Natural killer cell (primary cell): Measurements from ENCODE around the gene TTC28. TPM values are rescaled to one million over a fixed set of nuclear protein-coding genes. Genes with fewer than 3 reads are reported as not detected.
"Not testable (repeated sequence)": the region's sequence is repeated elsewhere in the genome, so short reads cannot be mapped to it uniquely, and the experiment has no call there.

Source experiments
- ATAC-seq, 3 donors: fragments of 150-1000 bp in 2 of 3; fragments of 200-7000 bp in 1 of 3; cut with Tn5 transposase; 1 replicate in 1 of 3; 2 replicates in 2 of 3; pipeline ENCODE4 v1.10.0; 2021; ENCODE audit warnings: mild to moderate bottlenecking in 2 of 3, moderate library complexity in 2 of 3
- DNase-seq, 2 donors: peaks; one replicate each; pipeline versions ENCODE4 v3.0.0 to v3.0.0-alpha.2; 2013 to 2021; ENCODE audit warnings: mixed read lengths in 1 of 2
- H3K27ac ChIP-seq: one replicate; pipeline ENCODE4 v1.5.1; 2013; ENCODE audit warnings: mild to moderate bottlenecking, low read length
- H3K27me3 ChIP-seq: one replicate; pipeline ENCODE4 v1.6.1; 2013; ENCODE audit warnings: low read length; ENCODE audit not compliant: control insufficient read depth, insufficient read depth
- H3K36me3 ChIP-seq: one replicate; pipeline ENCODE4 v1.6.1; 2013; ENCODE audit warnings: low read length; ENCODE audit not compliant: control insufficient read depth, insufficient read depth
- H3K4me1 ChIP-seq: one replicate; pipeline ENCODE4 v1.6.1; 2013; ENCODE audit warnings: low read length; ENCODE audit not compliant: control insufficient read depth, insufficient read depth
- H3K4me3 ChIP-seq: one replicate; pipeline ENCODE4 v1.5.1; 2013; ENCODE audit warnings: low read length
- H3K9me3 ChIP-seq: one replicate; pipeline ENCODE4 v1.6.1; 2013; ENCODE audit warnings: low read length; ENCODE audit not compliant: control insufficient read depth, insufficient read depth
- H3K27ac Mint-ChIP-seq, 2 donors: one replicate each; pipeline ENCODE4 v1.8.0; 2022; ENCODE audit warnings: mild to moderate bottlenecking in 2 of 2, mixed read lengths in 2 of 2, moderate library complexity in 1 of 2
- H3K27me3 Mint-ChIP-seq, 2 donors: one replicate each; pipeline ENCODE4 v1.8.0; 2022; ENCODE audit warnings: low read depth in 2 of 2, mixed read lengths in 2 of 2
- H3K36me3 Mint-ChIP-seq: one replicate; pipeline ENCODE4 v1.8.0; 2022; ENCODE audit warnings: mixed read lengths
- H3K4me1 Mint-ChIP-seq, 2 donors: one replicate each; pipeline ENCODE4 v1.8.0; 2022; ENCODE audit warnings: mixed read lengths in 2 of 2
- H3K4me3 Mint-ChIP-seq: one replicate; pipeline ENCODE4 v1.8.0; 2022; ENCODE audit warnings: mild to moderate bottlenecking, moderate library complexity, mixed read lengths
- H3K9me3 Mint-ChIP-seq, 2 donors: one replicate each; pipeline ENCODE4 v1.8.0; 2022; ENCODE audit warnings: mixed read lengths in 2 of 2
- WGBS: methylation state at CpG from one replicate; pipeline ENCODE4 v1.1.7; 2013; ENCODE audit warnings: missing lambda C conversion rate; ENCODE audit not compliant: insufficient coverage; 5-methylcytosine and 5-hydroxymethylcytosine counted together
- intact Hi-C: fragments of 100-400 bp; cut with micrococcal nuclease; formaldehyde crosslinking; loops from one replicate; pipeline ENCODE4 v1.14.2; 2022
- total RNA-seq, 4 donors: library from RNA; stranded (reverse); fragments of 120-200 nt in 1 of 4; gene quantifications; one replicate each; pipeline versions ENCODE4 v1.2.3 to v1.2.4, GENCODE V29; 2013 to 2022
- TF ChIP-seq, protein P1 (sequence below): fragments of 200-600 bp; IDR thresholded peaks from one replicate; pipeline ENCODE4 v1.8.0; 2022; ENCODE audit warnings: antibody characterized with exemption

Gene TTC28
- total RNA-seq, 3 donors from 2014 or later (not counting 1 experiment from before 2014, with no cell fraction given), result 4.1 to 10.0 (median 8.6) TPM

DNA sequence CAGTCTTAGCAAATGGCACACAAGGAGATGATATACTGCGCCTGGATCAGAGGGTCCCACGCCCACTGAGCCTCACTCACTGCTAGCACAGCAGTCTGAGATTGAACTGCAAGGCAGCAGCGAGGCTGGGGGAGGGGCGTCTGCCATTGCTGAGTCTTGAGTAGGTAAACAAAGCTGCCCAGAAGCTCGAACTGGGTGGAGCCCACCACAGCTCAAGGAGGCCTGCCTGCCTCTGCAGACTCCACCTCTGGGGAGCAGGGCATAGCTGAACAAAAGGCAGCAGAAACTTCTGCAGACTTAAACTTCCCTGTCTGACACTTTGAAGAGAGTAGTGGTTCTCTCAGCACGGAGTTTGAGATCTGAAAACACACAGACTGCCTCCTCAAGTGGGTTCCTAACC is 470.2 kb downstream of the TTC28 start:
- H3K27me3 Mint-ChIP-seq, H3K4me3 ChIP-seq, H3K27ac ChIP-seq, H3K27me3 ChIP-seq, intact Hi-C loops, H3K36me3 ChIP-seq, ATAC-seq, DNase-seq, H3K4me3 Mint-ChIP-seq, H3K36me3 Mint-ChIP-seq, H3K9me3 Mint-ChIP-seq, H3K9me3 ChIP-seq, H3K27ac Mint-ChIP-seq, H3K4me1 ChIP-seq, H3K4me1 Mint-ChIP-seq: not testable (repeated sequence)
- WGBS, result 76% methylated on average over 6 of the region's 6 CpGs

DNA sequence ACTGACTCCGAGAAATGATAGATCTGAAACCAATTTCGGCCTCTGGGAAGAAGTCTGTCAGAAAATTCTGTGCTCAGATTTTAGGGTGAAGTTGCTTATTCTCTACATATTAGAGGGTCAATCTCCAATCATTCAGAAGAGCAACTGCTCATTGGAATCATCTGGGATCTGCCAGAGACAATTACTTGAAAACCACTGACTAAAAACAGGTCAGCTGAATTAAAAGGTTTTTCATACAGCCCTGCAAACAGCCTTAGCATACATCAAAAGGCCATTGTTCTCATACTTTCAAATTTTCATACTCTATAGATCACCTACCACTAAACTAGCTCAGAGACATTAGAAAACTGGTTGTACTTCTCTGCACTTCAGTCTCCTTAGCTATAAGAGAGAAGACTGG is 470.9 kb downstream of the TTC28 start:
- H3K36me3 ChIP-seq, result no peaks in the 10 kb centered on the region
- ATAC-seq, result no peak
- no peak overlapping the region for H3K27ac Mint-ChIP-seq
- peaks cover 2 to 4% of the 10 kb centered on the region in 2 donors for H3K9me3 Mint-ChIP-seq
- H3K27me3 ChIP-seq, result no peaks in the 10 kb centered on the region
- no peak for DNase-seq
- no peaks in the 10 kb centered on the region for H3K36me3 Mint-ChIP-seq
- H3K27me3 Mint-ChIP-seq, result peaks cover 6 to 8% of the 10 kb centered on the region in 2 donors
- H3K27ac ChIP-seq, result no peak overlapping the region
- H3K4me3 ChIP-seq, result no peak overlapping the region
- no peaks in the 10 kb centered on the region for H3K4me1 ChIP-seq
- H3K9me3 ChIP-seq, result no peaks in the 10 kb centered on the region
- TF ChIP-seq, protein P1, sequence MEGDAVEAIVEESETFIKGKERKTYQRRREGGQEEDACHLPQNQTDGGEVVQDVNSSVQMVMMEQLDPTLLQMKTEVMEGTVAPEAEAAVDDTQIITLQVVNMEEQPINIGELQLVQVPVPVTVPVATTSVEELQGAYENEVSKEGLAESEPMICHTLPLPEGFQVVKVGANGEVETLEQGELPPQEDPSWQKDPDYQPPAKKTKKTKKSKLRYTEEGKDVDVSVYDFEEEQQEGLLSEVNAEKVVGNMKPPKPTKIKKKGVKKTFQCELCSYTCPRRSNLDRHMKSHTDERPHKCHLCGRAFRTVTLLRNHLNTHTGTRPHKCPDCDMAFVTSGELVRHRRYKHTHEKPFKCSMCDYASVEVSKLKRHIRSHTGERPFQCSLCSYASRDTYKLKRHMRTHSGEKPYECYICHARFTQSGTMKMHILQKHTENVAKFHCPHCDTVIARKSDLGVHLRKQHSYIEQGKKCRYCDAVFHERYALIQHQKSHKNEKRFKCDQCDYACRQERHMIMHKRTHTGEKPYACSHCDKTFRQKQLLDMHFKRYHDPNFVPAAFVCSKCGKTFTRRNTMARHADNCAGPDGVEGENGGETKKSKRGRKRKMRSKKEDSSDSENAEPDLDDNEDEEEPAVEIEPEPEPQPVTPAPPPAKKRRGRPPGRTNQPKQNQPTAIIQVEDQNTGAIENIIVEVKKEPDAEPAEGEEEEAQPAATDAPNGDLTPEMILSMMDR, result no peak
- intact Hi-C loops, result no loop called here
- WGBS, result 93% methylated on average over 2 of the region's 2 CpGs
- no peak overlapping the region for H3K4me3 Mint-ChIP-seq
- no peaks in the 10 kb centered on the region for H3K4me1 Mint-ChIP-seq

DNA sequence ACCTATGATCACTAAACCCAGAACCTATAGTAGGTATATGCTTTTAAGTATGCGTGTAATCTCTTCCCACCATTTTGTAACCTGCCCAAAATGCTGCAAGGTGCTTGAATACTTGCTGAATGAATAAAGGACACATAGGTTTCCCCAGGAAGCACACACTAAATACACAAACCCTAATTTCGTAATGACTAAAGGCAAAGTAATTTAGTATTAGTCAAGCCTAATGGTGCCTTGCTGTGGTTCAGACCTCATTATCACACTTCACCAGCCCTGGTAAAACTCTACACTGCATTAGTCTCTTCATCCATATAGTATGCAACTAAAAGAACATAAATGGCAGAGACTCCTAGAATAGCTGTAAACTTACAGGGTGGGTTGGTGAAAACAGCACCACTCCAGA is 471.6 kb downstream of the TTC28 start:
- H3K27me3 ChIP-seq, result no peaks in the 10 kb centered on the region
- DNase-seq (no peak), ATAC-seq (no peak)
- TF ChIP-seq, protein P1, result no peak
- no peak overlapping the region for H3K27ac ChIP-seq
- Mint-ChIP-seq H3K4me3 (no peak overlapping the region), H3K9me3 (peaks cover 2 to 4% of the 10 kb centered on the region in 2 donors), H3K27ac (no peak overlapping the region), H3K36me3 (no peaks in the 10 kb centered on the region), H3K4me1 (no peaks in the 10 kb centered on the region), H3K27me3 (peaks cover 6 to 8% of the 10 kb centered on the region in 2 donors)
- no peaks in the 10 kb centered on the region for H3K4me1 ChIP-seq
- 83% methylated on average over 1 of the region's 2 CpGs for WGBS
- intact Hi-C loops, result no loop called here
- H3K36me3 ChIP-seq, result no peaks in the 10 kb centered on the region
- no peak overlapping the region for H3K4me3 ChIP-seq
- H3K9me3 ChIP-seq, result no peaks in the 10 kb centered on the region

DNA sequence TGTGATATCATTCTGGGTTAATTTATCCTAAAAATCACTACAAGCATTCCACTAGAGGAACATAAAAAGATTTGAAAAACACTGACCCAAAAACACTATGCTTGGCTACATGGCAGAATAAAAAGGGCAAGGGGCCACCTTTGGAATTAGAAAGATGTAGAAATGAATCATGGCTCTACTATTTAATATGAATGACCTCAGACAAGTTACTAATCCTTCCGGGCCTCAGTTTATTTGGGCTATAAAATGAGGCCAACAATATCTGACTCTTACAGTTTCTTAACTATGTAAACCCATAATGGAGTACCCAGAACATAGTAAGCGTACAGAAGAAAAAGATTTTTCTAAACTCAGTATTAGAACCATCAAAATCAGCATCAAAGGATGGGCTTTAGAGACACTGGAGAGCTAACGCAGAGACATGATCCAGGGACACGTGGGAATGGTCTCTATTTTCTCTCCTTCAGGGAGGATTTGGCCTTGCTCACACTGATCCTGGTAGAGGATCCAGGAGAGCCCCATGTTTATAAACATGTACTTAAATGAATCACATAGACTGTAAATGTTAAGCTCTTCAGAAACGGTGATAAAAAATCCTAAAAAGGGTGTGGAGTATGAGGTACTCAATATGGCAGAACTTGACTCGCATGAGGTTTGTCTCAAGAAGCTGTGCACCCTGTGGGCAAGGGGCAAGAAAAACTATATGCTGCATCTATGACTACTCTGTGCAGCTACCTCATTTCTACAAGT is 472.2 kb downstream of the TTC28 start:
- H3K27ac Mint-ChIP-seq, result no peak overlapping the region
- no peaks in the 10 kb centered on the region for H3K4me1 Mint-ChIP-seq
- TF ChIP-seq, protein P1, result no peak

More for the DNA sequence above, 472.2 kb downstream of the TTC28 start:
- no peaks in the 10 kb centered on the region for H3K9me3 ChIP-seq
- H3K36me3 Mint-ChIP-seq, result no peaks in the 10 kb centered on the region
- H3K9me3 Mint-ChIP-seq, result peaks cover 2 to 4% of the 10 kb centered on the region in 2 donors
- no peak overlapping the region for H3K4me3 ChIP-seq
- ATAC-seq, result no peak
- H3K4me3 Mint-ChIP-seq, result no peak overlapping the region
- WGBS, result 91% methylated on average over 6 of the region's 6 CpGs
- H3K36me3 ChIP-seq, result no peaks in the 10 kb centered on the region
- peaks cover 6 to 8% of the 10 kb centered on the region in 2 donors for H3K27me3 Mint-ChIP-seq
- no peak for DNase-seq
- H3K4me1 ChIP-seq, result no peaks in the 10 kb centered on the region
- no peaks in the 10 kb centered on the region for H3K27me3 ChIP-seq
- intact Hi-C loops, result no loop called here
- no peak overlapping the region for H3K27ac ChIP-seq
